ENCODE results near the gene ASCL2. TPM values are rescaled to one million over a fixed set of nuclear protein-coding genes. Genes with fewer than 3 reads are reported as not detected.

The ASCL2 gene
- total and polyA plus RNA-seq, 2 of the 4 experiments (the other 2 are of a cell fraction), result not detected

GRCh38 chr11:2221024-2221423, 49.4 kb downstream of the ASCL2 start:
- no peak overlapping the region for H2BK5ac ChIP-seq (ENCODE audit: low read depth, low read length, poor library complexity, severe bottlenecking)
- no peak overlapping the region for H2AFZ ChIP-seq (replicated peaks; ENCODE audit: low read length, poor library complexity)
- H4K8ac ChIP-seq (ENCODE audit: low read depth in 2 of 2, low read length in 2 of 2), result no peak overlapping the region
- dilution Hi-C loops (cut with HindIII; ENCODE audit: low sequenced_read_pairs, unreplicated experiment), result no loop called here
- ChIA-PET CTCF (no interaction called here), POLR2A (ENCODE audit: unreplicated experiment) (no interaction called here)
- no peak overlapping the region for H3K56ac ChIP-seq (ENCODE audit: extremely low read depth, insufficient read depth, low read length)
- H3K23ac ChIP-seq (ENCODE audit: low read depth, low read length), result no peak overlapping the region
- H3K4ac ChIP-seq (ENCODE audit: low read depth, low read length), result no peak overlapping the region
- no peak overlapping the region for H2BK15ac ChIP-seq (ENCODE audit: low read depth, low read length)
- H3K27me3 ChIP-seq (ENCODE audit: control insufficient read depth, insufficient read depth, low read length), result peaks cover 33% of the 10 kb centered on the region
- intact Hi-C loops (cut with micrococcal nuclease), result no loop called here
- no peaks in the 10 kb centered on the region for H3K9me1 ChIP-seq (ENCODE audit: insufficient read depth, low read length)
- no peak overlapping the region for H4K91ac ChIP-seq (ENCODE audit: insufficient read depth, low read depth, low read length)
- H2AK5ac ChIP-seq (ENCODE audit: low read depth, low read length), result no peak overlapping the region
- H3K14ac ChIP-seq (replicated peaks; ENCODE audit: low read depth, low read length), result no peak overlapping the region
- ATAC-seq (ENCODE audit: low read depth), result no peak
- no peaks in the 10 kb centered on the region for H3K9me3 ChIP-seq (ENCODE audit: control insufficient read depth, insufficient read depth, low read length)
- H3K4me3 ChIP-seq (ENCODE audit: insufficient read depth, low read depth, low read length), result no peak overlapping the region
- DNase-seq, result no peak
- no peak overlapping the region for H3K27ac ChIP-seq (ENCODE audit: insufficient read depth, low read length)
- no peaks in the 10 kb centered on the region for H3K36me3 ChIP-seq (ENCODE audit: control insufficient read depth, insufficient read depth, low read length)
- H3K4me1 ChIP-seq (ENCODE audit: control insufficient read depth, insufficient read depth, low read length), result no peaks in the 10 kb centered on the region
- no peak overlapping the region for H3K4me2 ChIP-seq (ENCODE audit: low read depth, low read length)
- in situ Hi-C loops (cut with MboI; ENCODE audit: low sequenced_read_pairs), result no loop called here
- H3K79me1 ChIP-seq (ENCODE audit: low read depth in 1 of 2, low read length in 2 of 2), result no peaks in the 10 kb centered on the region
- no peak overlapping the region for H2AK9ac ChIP-seq (replicated peaks; ENCODE audit: low read depth, low read length, poor library complexity)
- H4K20me1 ChIP-seq (ENCODE audit: insufficient read depth, low read length), result no peaks in the 10 kb centered on the region; the same call in 1 of the 2 replicates
- TF ChIP-seq MXI1 (IDR thresholded peaks at IDR 0.05; ENCODE audit: borderline replicate concordance, low read depth, low read length), result no peak
- no peak for TF ChIP-seq USF2 (IDR thresholded peaks at IDR 0.05; ENCODE audit: low read depth, low read length)
- TF ChIP-seq POLR2A (IDR thresholded peaks at IDR 0.05; ENCODE audit: low read depth, low read length), result no peak
- TF ChIP-seq ELK1 (IDR thresholded peaks at IDR 0.05; ENCODE audit: borderline replicate concordance, low read depth, low read length), result no peak
- no peak for TF ChIP-seq MAZ (IDR thresholded peaks at IDR 0.05; ENCODE audit: borderline replicate concordance, low read depth, low read length)
- no peak for TF ChIP-seq FOS (IDR thresholded peaks at IDR 0.05; ENCODE audit: low read depth, low read length)
- no peak for TF ChIP-seq MAFK (IDR thresholded peaks at IDR 0.05; ENCODE audit: low read depth, low read length)
- no peak for TF ChIP-seq SMC3 (IDR thresholded peaks at IDR 0.05; ENCODE audit: low read depth, low read length)
- TF ChIP-seq CTCF (conservative IDR thresholded peaks at IDR 0.05; ENCODE audit: low read depth, low read length), result no peak
- TF ChIP-seq RAD21 (IDR thresholded peaks at IDR 0.05; ENCODE audit: low read length), result no peak
- TF ChIP-seq BHLHE40 (IDR thresholded peaks at IDR 0.05; ENCODE audit: low read depth, low read length), result no peak
- TF ChIP-seq CEBPB (IDR thresholded peaks at IDR 0.05; ENCODE audit: low read depth, low read length), result no peak
- TF ChIP-seq RFX5 (IDR thresholded peaks at IDR 0.05; ENCODE audit: low read depth, low read length), result no peak
- H4K5ac ChIP-seq (ENCODE audit: low read depth, low read length), result no peak overlapping the region
- no peak overlapping the region for H3K9ac ChIP-seq (ENCODE audit: low read depth, low read length)
- no peak overlapping the region for H2BK20ac ChIP-seq (ENCODE audit: low read depth, low read length)
- no peak overlapping the region for H3K18ac ChIP-seq (ENCODE audit: low read depth, low read length)
- no TSS peak for BruUV-seq (replicated peaks)
- whole genome bisulfite sequencing, 2 experiments (ENCODE audit: extremely low coverage in 2 of 2, insufficient read length in 1 of 2), result 0% methylated on average over 1 of the region's 1 CpG; no CpG with 5 or more reads in 1 of the 2 experiments
- H2BK120ac ChIP-seq (ENCODE audit: low read depth, low read length), result no peak overlapping the region

Measured in IMR-90 (cell line).